Activated T-cell treated with anti-CD3 and anti-CD28 coated beads, Interleukin-2, amount 50 U/mL, for 48 hours (primary cell): Measurements from ENCODE around the gene ADCY5.

ENCODE experiments used
- DNase-seq, 2 experiments: peaks; one replicate each; pipeline ENCODE4 v3.0.0-alpha.2; 2020

The ADCY5 gene

DNA sequence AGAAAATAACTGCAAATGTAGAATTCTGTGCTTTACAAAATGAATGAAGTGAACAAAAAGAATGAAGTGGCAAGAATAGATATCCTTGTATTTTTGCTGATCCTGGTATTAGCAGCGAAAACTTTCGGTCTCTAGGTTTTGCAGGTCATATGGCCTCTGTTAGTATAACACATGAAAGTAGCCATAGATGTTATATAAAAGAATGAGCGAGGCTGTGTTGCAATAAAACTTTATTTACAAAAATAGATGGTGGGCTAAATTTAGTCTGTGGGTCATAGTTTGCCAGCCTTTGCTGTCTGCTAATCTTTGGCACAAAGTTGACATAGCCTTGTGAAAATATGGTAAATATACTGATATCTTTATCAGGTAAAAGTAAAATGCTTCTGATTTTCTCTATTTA, 212.0 kb downstream of the ADCY5 start:
- DNase-seq: no peak
